Amniotic stem cell (primary cell): ENCODE results near the gene LY6G6F.
A peak's percentile ranks its signal among the peaks of the same experiment; 100 is the strongest.

ENCODE experiments used
- DNase-seq: peaks from one replicate; lab custom pipeline; 2025; lab: John Stamatoyannopoulos, UW

The LY6G6F gene

GRCh38 chr6:31676904-31677303, 29.8 kb upstream of the LY6G6F start:
- DNase-seq, result no peak

- no peak for DNase-seq
These were observed 28.7 kb upstream of the LY6G6F start for GRCh38 chr6:31677955-31678354.

GRCh38 chr6:31680226-31681134, 26.2 kb upstream of the LY6G6F start, which contains the start of gene LY6G5C:
Gene LY6G5C, minus strand, starts transcription at chr6:31681067. Its CDS starts 694 bp downstream, at chr6:31680373.
- DNase-seq, result peak; percentile 75

- no peak for DNase-seq
These were observed 25.5 kb upstream of the LY6G6F start for GRCh38 chr6:31681135-31681671.

GRCh38 chr6:31683591-31683990, 23.1 kb upstream of the LY6G6F start:
- DNase-seq, result no peak

- no peak for DNase-seq
These were observed 20.2 kb upstream of the LY6G6F start for GRCh38 chr6:31686483-31686882.

GRCh38 chr6:31687321-31687720, 19.3 kb upstream of the LY6G6F start:
- no peak for DNase-seq

GRCh38 chr6:31687860-31688693, 18.6 kb upstream of the LY6G6F start:
- no peak for DNase-seq

- DNase-seq, result no peak
These were observed 17.2 kb upstream of the LY6G6F start for GRCh38 chr6:31689249-31690110.

GRCh38 chr6:31690231-31691077, 16.2 kb upstream of the LY6G6F start:
- no peak for DNase-seq

- no peak for DNase-seq
These were observed 15.6 kb upstream of the LY6G6F start for GRCh38 chr6:31691078-31691463.

- no peak for DNase-seq
These were observed 15.0 kb upstream of the LY6G6F start for GRCh38 chr6:31691564-31692108.

GRCh38 chr6:31692353-31692752, 14.3 kb upstream of the LY6G6F start:
- DNase-seq, result no peak

- DNase-seq, result no peak
These were observed 13.8 kb upstream of the LY6G6F start for GRCh38 chr6:31692886-31693285.

- no peak for DNase-seq
These were observed 13.1 kb upstream of the LY6G6F start for GRCh38 chr6:31693535-31693934.

GRCh38 chr6:31697555-31697954, 9.1 kb upstream of the LY6G6F start:
- no peak for DNase-seq

GRCh38 chr6:31700740-31701401, 5.8 kb upstream of the LY6G6F start:
- no peak for DNase-seq

- no peak for DNase-seq
These were observed 4.8 kb upstream of the LY6G6F start for GRCh38 chr6:31701666-31702404.

GRCh38 chr6:31702405-31702818, 4.3 kb upstream of the LY6G6F start:
- DNase-seq, result no peak
